ENCODE results near the gene TAS2R20. TPM values are rescaled to one million over a fixed set of nuclear protein-coding genes. Genes with fewer than 3 reads are reported as not detected.

Gene TAS2R20
- total RNA-seq, 1 experiment from 2014 or later = 1.3 TPM

DNA sequence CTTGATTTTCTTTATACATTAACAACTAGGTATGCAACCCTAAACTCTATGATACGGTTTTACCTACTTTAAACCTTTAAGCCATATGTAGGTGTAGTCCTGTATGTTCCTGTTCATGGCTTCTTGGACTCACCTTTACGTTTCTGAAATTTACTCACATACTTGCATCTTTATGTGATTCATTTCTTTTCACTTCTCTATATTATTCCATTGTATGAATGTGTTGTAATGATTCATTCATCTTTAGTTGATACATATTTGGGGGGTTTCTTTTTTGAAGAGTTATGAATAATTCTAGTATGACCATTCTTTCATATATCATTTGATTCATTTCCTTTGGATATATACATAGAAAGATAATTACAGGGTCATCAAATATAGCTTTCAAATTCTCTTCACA, 9.0 kb downstream of the TAS2R20 start:
- peaks cover 5% of the 10 kb centered on the region in 2 experiments; a peak in 2 of 4 replicates for H3K4me1 Mint-ChIP-seq
- WGBS (ENCODE audit: extremely low coverage, insufficient read length, low lambda C conversion rate) = no CpG with 5 or more reads among the region's 2 CpGs
- no peaks in the 10 kb centered on the region for H3K23me2 ChIP-seq (ENCODE audit: insufficient read length, low read depth, low read length, poor library complexity, severe bottlenecking)
- no peak overlapping the region for H3K9ac ChIP-seq (ENCODE audit: extremely low read depth, insufficient read length, low read length)
- H3K27me3 ChIP-seq (ENCODE audit: insufficient read depth, low read length) = no peaks in the 10 kb centered on the region
- H3K4ac ChIP-seq (ENCODE audit: low read depth, low read length) = no peak overlapping the region
- H2BK120ac ChIP-seq (ENCODE audit: low read depth, low read length, poor library complexity, severe bottlenecking) = no peak overlapping the region
- H2BK15ac ChIP-seq (ENCODE audit: low read depth, low read length) = no peak overlapping the region
- H2BK20ac ChIP-seq (ENCODE audit: low read depth, low read length, poor library complexity, severe bottlenecking) = no peak overlapping the region
- H2AK5ac ChIP-seq (ENCODE audit: insufficient read length, low read length) = no peak overlapping the region
- H3K9me3 ChIP-seq (ENCODE audit: control insufficient read depth, low read depth, low read length) = peaks cover 9% of the 10 kb centered on the region
- no peak overlapping the region for H3T11ph ChIP-seq (ENCODE audit: low read length)
- no peaks in the 10 kb centered on the region for H3K27me3 Mint-ChIP-seq (ENCODE audit: low read depth)
- H3K14ac ChIP-seq (ENCODE audit: insufficient read depth, low read length) = no peak overlapping the region
- H3K4me3 Mint-ChIP-seq = no peak overlapping the region
- H3K27ac ChIP-seq (ENCODE audit: insufficient read length, low read depth, low read length) = no peak overlapping the region
- H3K4me1 ChIP-seq (ENCODE audit: insufficient read depth, low read length) = no peaks in the 10 kb centered on the region
- H3K79me1 ChIP-seq (ENCODE audit: insufficient read depth, low read depth, low read length, poor library complexity, severe bottlenecking) = no peaks in the 10 kb centered on the region
- no peak overlapping the region for H2BK12ac ChIP-seq (ENCODE audit: insufficient read length, low read depth, low read length)
- H4K91ac ChIP-seq (ENCODE audit: insufficient read length, low read depth, low read length) = no peak overlapping the region
- H4K20me1 ChIP-seq (ENCODE audit: control insufficient read depth, insufficient read depth, insufficient read length) = no peaks in the 10 kb centered on the region
- no peak overlapping the region for H3K18ac ChIP-seq (ENCODE audit: insufficient read length, low read depth, low read length)
- no peak overlapping the region for H4K5ac ChIP-seq (ENCODE audit: insufficient read length, low read depth, low read length)
- H3K36me3 Mint-ChIP-seq (ENCODE audit: insufficient read depth in 1 of 3, low read depth in 3 of 3) = peaks cover 9 to 15% (median 11%) of the 10 kb centered on the region in 3 experiments; a peak in 6 of 7 replicates
- H2BK5ac ChIP-seq (ENCODE audit: insufficient read length, low read length) = no peak overlapping the region
- H3K79me2 ChIP-seq (ENCODE audit: insufficient read depth, low read length) = no peaks in the 10 kb centered on the region
- no peak overlapping the region for H2AFZ ChIP-seq (ENCODE audit: low read length)
- no peak for DNase-seq
- H3K23ac ChIP-seq (ENCODE audit: insufficient read length, low read depth, low read length) = no peak overlapping the region
- no peak overlapping the region for H3K27ac Mint-ChIP-seq
- H4K8ac ChIP-seq (replicated peaks; ENCODE audit: insufficient read length, low read depth, low read length) = no peak overlapping the region
- TF ChIP-seq, protein P1, sequence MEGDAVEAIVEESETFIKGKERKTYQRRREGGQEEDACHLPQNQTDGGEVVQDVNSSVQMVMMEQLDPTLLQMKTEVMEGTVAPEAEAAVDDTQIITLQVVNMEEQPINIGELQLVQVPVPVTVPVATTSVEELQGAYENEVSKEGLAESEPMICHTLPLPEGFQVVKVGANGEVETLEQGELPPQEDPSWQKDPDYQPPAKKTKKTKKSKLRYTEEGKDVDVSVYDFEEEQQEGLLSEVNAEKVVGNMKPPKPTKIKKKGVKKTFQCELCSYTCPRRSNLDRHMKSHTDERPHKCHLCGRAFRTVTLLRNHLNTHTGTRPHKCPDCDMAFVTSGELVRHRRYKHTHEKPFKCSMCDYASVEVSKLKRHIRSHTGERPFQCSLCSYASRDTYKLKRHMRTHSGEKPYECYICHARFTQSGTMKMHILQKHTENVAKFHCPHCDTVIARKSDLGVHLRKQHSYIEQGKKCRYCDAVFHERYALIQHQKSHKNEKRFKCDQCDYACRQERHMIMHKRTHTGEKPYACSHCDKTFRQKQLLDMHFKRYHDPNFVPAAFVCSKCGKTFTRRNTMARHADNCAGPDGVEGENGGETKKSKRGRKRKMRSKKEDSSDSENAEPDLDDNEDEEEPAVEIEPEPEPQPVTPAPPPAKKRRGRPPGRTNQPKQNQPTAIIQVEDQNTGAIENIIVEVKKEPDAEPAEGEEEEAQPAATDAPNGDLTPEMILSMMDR (conservative IDR thresholded peaks at IDR 0.05) = no peak
- no peak overlapping the region for H3K4me2 ChIP-seq (ENCODE audit: insufficient read depth, insufficient read length, low read length)
- peaks cover 4 to 7% of the 10 kb centered on the region in 2 experiments; a peak in 3 of 5 replicates for H3K9me3 Mint-ChIP-seq
- H3K56ac ChIP-seq (ENCODE audit: insufficient read length, low read depth, low read length) = no peak overlapping the region
